ENCODE results near the gene CHPF.
A peak's percentile ranks its signal among the peaks of the same experiment; 100 is the strongest.

The CHPF gene

DNA sequence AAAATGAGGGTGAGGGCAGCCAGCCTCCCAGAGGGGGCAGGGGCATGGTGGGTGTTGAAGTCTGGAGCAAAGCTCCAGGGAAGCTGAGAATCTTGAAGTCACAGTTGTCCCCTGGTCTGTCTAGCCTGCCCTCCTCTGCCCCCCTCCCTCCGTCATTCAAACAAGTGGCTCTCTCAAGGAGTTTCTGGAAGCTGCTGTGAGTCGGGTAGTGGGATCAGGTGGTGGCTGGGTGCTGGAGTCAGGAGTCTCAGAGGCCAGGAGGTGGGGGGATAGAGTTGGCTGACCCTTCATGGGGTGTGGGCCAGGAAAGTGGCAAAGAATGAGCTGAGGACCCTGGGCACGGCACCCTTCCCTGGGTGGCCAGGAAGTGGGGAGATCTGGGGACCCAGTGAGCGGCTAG is 29.8 kb downstream of the CHPF start:
- no peak for DNase-seq (ENCODE audit: low spot score)

DNA sequence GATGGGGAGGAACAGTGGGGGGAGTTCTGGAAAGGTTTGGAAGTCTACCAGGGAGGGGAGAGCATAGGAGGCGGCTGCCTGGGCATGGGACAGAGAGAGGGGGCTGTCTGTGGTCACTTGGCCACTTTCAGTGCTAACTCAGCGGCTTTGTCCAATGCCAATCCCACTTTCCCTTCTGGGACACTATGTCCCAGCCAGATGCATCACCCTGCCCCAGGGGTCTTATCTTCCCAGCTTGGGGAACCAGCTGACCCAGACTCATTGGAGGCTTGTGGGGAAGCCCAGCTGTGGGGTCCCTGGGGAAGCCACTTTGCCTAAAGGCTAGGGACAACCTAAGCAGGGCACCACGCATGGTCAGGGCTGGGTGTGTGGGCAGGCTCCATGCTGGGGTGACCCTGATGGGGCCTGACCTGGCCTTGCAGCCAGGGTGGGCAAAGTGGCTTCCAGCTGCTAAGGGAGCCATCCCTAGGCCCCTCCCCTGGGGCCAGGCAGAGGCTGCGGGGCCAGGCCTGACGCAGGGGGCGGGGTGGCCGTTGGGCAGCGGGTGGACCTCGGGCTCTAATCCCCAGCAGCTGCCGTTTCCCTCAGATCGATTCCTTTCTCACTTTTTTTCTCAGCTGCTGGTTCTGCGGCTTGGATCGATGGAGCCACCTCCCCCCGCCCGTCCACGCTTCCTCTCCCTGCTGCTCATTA is 30.9 kb downstream of the CHPF start:
- no peak for DNase-seq (ENCODE audit: low spot score)

DNA sequence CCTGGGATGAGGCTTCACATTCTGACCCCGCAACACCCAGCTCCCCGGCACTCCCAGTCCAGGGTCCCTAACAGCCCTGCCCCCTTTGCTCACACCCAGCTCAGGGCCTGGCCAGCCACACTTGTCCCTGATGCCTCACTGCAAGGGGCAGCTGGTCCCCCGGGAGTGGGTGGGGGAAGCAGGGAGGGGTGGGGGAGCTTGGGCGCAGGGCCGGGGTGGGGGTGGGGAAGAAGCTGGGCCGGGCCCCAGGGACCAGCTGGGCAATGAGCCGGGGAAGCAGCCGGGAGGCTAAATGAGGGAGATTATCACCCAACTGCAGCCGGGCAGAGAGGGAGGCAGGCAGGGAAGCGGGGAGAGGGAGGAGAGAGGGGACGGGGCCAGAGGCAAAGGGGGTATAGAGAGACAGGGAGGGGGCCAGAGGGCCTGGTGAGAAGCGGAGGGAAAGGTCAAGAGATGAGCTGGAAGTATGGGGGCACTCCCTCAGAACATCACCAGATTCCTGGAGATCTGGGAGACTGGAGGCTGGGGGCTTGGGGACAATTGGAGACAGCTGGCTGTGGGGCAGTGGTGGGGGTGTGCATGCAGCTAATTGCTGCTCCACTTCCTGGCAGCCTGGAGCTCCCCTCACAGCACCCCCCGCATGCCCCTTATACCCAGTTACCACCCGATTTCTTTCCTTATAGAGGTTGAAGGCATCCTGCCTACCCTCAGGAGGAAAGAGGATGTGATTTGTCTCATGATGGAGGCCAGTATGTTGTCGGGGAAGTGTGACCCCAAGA is 31.9 kb downstream of the CHPF start:
- no peak for DNase-seq (ENCODE audit: low spot score)

DNA sequence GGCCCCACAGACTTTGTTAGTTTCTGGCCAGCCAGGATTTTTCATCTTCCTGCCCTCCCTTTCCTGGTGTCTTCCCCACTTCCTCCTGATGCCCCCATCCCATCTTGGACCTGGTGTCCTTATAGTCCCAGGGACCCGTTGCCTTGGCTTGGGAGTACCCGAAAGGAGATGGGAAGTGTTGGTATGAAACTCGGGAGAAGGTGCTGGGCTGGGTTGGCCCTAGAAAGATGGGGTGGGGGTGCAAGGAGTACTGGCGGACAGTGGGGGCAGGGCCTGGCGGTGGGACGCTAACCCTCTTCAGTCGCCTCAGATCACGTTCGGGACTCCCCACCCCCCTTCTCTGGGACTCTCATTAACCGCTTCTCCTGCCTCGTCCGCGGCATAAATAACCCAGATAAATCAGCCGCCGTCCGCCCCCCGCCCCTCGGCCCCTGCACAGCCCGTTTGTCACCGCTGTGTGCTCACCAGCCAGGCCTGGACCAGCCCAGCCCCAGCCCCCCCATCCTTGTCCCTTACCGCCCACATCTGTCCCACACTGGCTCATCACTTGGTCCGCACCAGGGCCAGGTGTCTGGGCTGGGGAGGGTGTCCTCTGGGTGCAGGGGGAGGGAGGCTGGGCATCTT is 33.0 kb downstream of the CHPF start:
- DNase-seq (ENCODE audit: low spot score), result no peak

DNA sequence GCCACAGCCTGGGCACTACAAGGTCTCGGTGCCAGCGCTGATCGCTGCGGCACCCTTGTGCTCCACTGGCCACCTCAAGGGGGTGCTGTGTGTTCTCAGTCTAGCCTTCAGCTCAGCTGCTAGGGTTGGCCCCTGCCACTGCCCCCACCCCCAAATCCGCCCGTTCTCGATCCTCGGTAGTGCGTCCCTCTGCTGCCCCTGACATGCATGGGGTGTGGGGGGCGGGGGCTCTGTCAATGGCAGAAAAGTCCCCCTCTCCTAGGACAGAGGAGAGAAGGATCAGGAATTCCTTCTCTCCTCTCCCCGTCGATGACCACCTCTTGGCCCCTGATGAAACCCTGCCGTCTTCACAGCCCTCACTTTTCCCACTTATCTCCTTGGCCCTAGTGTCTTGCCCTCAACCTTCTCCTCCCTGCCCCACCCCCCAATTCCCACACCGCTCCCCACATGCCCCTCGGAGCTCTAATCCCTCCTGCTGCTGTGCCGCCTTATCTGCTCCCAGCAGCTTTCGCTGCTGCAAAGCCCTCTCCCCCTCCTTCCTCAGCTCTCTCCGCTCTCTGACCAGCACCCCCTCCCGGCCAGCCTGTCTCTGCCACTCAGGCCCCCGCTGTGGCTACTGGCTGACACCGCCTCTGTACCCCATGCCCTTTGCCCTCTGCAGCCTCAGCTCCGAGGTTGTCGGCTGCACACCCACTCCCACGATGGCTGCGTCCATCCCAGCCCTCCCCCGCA is 33.7 kb downstream of the CHPF start:
- DNase-seq (ENCODE audit: low spot score), result no peak

DNA sequence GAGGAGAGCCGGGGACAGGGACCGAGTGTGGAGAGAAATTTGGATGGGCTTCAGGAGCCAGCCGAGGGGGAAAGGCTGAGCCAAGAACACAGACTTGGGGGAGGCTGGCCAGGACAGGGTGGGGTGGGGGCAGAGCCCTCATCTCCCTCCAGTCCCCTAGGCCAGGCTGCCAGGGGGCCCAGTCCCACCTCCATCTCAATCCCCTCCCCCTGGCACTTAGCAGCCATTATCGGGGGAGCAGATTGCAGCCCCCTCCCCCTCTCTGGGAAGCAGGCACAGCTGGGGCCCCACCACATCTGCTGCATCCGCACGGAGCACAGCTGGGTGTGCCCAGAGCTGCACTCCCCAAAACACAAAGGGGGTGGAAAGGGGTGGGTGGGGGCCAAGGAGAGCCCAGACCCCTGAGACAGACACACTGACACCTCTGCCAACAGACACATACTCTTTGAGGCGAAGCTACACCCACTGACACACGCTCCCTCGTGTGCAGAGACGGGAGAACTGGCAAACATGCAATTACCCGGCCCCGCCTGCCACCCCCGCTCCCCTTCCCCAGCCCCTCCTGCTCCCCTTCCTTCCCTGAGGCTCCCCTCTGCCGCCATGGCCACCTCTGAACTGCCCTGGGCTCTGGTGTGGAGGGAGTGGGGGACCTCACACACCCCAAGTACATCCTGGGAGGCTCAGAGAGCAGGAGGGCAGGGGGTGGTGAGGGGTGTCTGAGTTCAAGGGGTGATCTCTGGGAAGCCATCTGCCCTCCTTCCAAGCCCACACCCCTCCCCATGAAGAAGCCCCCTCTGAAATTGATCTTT is 34.4 kb downstream of the CHPF start:
- DNase-seq (ENCODE audit: low spot score), result no peak

DNA sequence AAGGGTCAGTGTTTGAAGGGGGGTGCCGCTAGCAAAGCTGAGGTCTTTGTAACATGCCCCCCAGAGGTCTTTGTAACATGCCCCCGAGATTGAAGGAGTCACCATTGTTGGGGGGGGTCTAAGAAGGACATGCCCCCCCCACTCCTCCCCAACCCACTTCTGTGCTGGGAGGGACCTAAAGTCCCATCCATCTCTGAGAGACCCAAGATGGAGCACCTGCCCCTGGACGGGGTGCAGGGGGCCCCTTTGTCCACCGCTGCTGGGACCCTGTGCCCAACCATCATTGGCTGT is 35.2 kb downstream of the CHPF start:
- no peak for DNase-seq (ENCODE audit: low spot score)

DNA sequence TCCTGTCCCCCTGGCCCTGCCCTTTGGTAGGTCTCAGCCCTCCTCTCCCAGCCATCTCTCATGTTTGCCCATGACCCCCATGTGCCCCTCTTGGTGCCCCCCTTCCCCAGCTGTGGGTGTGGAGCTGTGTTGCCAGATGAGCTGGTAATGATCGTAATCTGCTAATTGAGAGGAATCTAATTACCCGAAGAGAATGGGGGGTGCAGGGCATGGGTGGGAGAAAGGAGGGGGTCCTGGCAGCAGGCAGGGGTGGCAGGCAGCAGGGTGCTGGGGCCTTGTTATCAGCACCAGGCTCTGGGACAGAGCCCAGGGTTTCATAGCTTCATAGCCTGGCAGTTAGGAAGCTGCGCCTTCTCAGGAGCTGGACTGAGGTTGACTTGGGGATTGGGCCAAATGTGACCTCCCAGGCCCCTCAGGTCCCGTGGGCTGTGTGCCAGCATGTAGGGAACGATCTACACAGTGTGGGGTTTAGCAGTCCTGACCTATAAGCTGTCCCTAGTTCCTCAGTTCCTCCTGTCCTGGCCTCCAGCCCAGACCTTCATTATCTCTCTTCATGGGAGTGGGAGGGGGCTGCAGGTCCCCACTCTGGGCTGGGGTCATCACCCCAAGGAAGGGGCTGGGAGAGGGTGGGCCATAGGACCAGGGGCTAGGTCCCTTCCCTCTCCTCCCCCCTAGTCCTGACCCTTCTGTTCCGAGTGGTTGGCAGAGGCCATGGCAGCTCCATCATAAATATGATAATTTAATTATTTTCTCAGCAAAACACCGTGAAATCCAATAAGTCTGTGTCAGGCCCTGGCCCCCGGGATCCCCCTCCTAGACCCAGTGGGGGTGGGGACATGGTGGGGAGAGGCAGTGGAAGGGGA is 35.8 kb downstream of the CHPF start:
- no peak for DNase-seq (ENCODE audit: low spot score)

DNA sequence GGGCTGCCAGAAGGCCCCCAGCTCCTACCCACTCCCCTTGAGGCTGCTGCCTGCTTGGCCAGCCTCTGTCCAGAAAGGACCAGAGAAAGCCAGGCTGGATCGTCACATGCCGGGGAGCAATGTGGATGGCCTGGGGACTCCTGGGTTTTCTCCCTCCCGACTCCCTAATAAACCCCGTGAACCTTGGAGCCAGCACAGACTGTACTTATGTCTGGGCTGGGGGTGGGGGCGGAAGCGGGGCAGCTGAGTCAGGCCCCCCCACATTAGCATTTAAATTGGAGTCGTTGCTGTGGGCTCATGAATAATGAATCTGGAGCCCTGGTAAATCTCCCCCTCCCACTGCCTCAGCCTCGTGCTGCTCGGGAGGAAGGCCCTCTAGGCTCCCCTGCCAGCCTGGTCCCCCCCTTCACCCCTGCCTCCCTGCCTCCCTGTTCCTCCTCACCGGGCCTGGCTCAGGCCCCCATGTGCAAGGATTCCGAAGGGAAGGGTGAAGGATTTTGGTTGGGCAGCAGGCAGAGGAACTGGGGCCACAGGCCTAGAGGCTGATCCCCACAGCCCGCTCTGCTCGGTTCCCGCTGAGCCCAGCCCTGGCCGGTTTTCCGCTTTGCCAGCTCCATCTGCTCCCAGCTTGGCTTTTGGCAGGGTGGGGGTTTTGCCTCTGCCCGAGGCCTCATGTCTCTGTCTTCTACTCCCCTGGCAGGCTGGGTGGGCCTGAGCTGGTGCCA is 36.6 kb downstream of the CHPF start:
- DNase-seq (ENCODE audit: low spot score), result no peak

DNA sequence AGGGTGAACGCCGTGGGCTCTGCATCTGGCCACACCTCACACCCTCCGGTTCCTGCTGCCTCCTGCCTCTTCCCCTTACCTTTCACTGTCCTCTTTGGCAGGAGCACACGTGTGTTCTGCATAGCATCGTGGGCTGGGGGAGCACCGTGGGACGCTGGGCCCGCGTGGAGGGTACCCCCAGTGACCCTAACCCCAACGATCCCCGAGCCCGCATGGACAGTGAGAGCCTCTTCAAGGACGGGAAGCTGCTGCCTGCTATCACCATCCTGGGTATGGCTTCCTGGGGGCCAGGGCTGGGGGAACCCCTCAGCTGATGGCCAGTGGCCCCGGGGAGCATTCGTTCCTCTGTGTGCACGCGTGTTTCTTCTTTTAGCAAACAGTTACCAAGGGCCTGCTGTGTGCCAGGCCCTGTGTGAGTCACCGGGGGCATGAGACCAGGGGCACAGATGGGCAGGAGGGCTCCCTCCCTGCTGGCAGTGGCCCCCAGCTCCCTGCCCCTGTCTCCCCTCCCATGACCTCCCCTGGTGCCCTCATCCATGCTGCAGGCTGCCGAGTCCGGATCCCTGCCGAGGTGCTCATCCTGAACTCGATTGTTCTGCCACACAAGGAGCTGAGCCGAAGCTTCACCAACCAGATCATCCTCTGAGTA is 37.3 kb downstream of the CHPF start:
- DNase-seq (ENCODE audit: low spot score), result no peak

DNA sequence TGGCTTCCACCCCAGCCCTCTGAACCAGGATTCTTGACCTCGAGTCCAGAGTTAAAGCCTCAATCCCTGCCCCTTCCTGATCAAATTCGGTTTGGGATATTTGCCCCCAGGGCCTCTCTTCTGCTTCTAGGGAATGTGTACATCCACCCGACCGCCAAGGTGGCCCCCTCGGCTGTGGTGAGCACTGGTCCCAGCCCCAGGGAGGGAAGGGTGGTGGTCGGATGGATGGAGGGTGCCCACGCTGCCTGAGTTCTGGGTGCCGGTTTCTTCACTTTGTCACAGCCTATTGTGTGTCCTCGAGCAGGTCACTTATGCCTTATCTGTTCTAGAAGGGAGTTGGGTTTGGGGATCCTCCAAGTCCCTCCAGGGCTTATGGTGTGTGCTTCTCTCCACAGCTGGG is 38.0 kb downstream of the CHPF start:
- DNase-seq (ENCODE audit: low spot score), result no peak

DNA sequence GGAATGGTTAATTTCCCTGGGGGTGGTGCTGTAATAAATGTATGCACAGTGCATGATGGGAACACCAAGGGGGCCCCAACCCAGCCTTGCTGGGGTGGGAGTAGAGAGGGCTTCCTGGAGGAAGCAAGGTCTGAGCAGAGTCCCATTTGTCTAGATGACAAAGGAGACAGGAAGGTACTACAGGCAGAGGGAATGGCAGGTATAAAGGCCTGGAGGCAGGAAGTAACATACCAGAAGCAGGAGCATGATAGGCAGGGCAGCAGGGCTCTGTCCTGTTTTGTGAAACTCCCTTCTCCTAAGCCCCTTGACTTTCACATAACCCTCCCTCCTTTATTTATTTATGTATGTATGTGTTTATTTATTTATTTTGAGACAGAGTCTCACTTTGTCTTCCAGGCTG is 41.0 kb downstream of the CHPF start:
- DNase-seq (ENCODE audit: low spot score), result no peak

DNA sequence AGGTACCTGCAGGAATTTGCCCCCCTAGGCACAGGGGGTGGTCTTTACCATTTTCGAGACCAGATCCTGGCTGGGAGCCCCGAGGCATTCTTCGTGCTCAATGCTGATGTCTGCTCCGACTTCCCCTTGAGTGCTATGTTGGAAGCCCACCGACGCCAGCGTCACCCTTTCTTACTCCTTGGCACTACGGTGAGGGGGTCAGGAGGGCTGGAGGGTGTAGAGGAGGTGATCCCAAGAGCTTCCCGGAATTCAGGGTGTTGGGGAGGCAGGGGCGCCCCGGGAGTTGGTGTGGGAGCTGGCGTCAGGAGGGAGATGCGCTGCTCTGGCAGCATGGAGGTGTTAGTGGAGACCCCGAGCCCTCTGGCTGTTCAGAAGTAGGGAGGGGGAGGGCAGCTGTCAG is 41.8 kb downstream of the CHPF start:
- no peak for DNase-seq (ENCODE audit: low spot score)

DNA sequence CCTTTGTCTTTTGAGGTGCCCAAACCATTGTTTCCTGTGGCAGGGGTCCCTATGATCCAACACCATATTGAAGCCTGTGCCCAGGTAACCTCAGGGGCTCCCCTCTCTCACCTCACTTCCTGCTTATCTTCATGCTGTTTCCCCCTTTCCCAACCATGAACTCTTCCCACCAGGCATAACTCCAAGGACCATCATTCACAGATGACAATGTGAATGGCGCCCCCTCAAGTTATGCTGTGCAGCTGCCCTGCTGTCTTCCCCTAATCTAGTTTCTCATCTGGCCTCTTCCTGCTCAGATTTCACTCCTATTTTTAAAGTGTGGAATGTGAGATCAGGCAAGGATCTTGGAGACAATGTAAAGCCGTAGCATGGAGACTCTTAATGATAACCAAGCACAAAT is 43.5 kb downstream of the CHPF start:
- DNase-seq (ENCODE audit: low spot score), result no peak

DNA sequence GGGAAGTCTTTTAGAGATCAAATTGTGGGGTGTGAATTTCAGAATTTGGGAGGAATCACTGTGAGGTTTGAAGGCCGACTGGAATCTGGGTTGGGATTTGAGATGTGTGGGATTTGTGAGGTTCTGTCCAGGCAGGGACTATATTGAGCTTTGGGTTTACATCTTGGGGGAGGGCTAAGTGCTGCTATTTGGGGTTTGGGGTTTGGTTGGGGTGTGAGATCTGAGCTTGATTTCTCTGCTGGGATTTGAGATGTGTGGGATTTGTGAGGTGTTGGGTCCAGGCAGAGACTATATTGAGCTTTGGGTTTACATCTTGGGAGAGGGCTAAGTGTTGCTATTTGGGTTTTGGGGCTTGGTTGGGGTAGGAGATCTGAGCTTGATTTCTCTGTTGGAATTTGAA is 44.1 kb downstream of the CHPF start:
- no peak for DNase-seq (ENCODE audit: low spot score)

DNA sequence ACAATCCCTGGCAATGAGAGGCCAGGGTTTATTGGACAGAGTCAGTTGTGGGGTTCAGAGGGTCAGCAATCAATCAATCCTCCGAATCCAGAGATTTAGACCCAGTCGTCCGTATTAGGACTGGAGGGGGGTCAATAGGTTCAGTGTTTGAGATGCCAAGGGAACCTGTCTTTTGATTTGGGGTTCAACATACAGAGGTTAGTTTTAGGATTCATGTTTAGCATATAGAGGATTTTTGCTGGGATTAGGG is 44.6 kb downstream of the CHPF start:
- no peak for DNase-seq (ENCODE audit: low spot score)

DNA sequence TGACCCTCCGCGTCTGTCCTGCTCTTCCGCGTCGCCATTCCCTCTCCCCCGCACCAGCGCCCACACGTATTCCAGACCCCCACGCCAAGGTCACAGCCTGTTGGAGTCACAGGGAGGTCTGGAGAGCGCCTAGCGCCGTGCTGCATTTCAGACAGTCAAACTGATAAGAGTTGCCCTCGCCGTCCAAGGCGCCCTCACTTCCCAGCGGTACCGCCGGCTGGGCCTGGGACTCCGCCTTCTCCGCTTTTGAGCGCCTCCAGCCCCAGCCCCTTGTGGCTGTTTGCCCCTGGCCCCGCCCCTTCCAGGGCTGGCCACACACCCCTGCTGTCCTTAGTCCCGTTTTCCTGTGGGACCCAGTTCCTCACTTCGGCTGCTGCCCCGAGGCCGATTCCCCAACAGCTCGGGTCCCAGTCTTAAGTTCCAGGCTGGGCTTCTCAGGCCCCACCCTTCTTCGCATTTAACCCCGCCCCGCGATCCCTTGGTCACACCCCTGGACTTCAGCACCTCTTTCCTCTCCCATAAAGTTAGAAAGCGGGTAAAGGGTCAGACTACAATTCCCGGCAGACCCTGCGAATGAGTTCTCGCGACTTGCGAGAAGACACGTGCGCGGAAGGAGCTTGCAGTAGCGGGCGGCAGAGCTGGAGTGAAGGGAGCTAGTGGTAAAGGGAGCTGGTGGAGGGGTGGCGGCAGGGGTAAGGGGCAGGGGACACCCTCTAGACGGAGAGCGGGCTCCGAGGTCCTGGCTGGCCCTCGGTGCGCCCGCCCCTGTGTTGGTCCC is 45.1 kb downstream of the CHPF start, which contains the start of gene GMPPA:
TSS of gene GMPPA (plus strand) at position 612 of the 778 bp plus-strand sequence. CDS start 1,085 bp downstream, outside the sequence.
- peak; percentile 100 for DNase-seq (ENCODE audit: low spot score)

DNA sequence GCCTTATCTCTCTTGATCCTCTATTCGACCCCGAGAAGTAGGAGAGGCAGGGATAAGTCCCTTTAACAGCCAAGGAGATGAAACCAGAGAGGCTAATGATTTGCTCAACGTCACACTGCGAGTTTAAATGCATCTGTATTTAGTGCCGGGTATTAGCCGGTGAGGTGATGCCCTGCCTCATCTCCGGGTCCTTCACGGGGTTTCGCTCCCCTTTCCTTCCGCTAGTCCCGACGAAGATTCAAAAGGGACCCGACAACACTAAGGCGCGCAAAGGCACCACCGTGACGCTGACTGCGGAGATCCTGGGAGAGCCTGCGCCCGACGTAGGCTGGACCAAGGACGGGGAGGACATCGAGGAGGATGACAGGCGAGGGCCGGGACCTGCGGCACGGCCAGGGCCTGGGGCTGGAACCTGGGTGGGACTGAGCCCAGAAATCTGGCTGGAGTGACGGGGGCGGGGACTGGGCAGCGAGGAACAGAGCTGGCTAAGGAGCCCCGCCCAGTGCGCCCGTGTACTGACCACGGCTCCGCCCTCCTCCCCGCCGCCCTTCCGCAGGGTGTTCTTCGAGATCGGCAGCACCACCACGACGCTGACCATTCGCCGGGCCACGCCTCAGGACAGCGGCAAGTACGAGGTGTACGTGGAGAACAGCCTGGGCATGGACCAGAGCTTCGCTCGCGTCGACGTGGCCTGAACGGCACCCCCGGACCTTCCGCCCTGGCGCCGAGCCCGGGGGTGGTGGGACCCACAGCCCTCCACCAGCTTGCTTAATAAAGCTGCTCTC is 45.9 kb downstream of the CHPF start:
- DNase-seq (ENCODE audit: low spot score), result peak; percentile 85
